Retina (tissue), 1 donor: ENCODE measurements around the gene EMC9.

Source experiments
- DNase-seq: peaks from one replicate; pipeline ENCODE4 v3.0.0-alpha.2; 2016

EMC9 gene

GRCh38 chr14:24146978-24147760 lies 5.8 kb upstream of the EMC9 start, which contains the start of gene RNF31:
TSS of gene RNF31 (plus strand) at chr14:24147498. CDS start at chr14:24147699, 201 bp downstream.
- peak; percentile 97 for DNase-seq

GRCh38 chr14:24146453-24146977 lies 5.1 kb upstream of the EMC9 start, which contains the start of gene PSME2:
TSS of gene PSME2 (minus strand) at chr14:24146610. CDS start at chr14:24146581, 29 bp downstream.
- DNase-seq = peak; percentile 95

GRCh38 chr14:24145690-24146452 lies 4.5 kb upstream of the EMC9 start:
- peak; percentile 74 for DNase-seq

GRCh38 chr14:24145219-24145618 lies 3.8 kb upstream of the EMC9 start:
- DNase-seq = no peak

GRCh38 chr14:24144451-24144850 lies 3.1 kb upstream of the EMC9 start:
- DNase-seq = no peak

GRCh38 chr14:24143511-24143910 lies 2.1 kb upstream of the EMC9 start:
- no peak for DNase-seq

GRCh38 chr14:24139272-24139934 lies 2.0 kb downstream of the EMC9 start:
- DNase-seq = no peak

- DNase-seq = no peak
These were observed 2.8 kb downstream of the EMC9 start for GRCh38 chr14:24138396-24139271.

GRCh38 chr14:24137529-24138395 lies 3.6 kb downstream of the EMC9 start:
- no peak for DNase-seq

GRCh38 chr14:24136684-24137528 lies 4.5 kb downstream of the EMC9 start:
- no peak for DNase-seq

GRCh38 chr14:24135834-24136683 lies 5.3 kb downstream of the EMC9 start, which contains the start of gene PSME1:
TSS of gene PSME1 (plus strand) at chr14:24136194. CDS start at chr14:24136263, 69 bp downstream.
- peak; percentile 85 for DNase-seq

- no peak for DNase-seq
These were observed 5.9 kb downstream of the EMC9 start for GRCh38 chr14:24135584-24135833.

GRCh38 chr14:24133735-24134134 lies 7.7 kb downstream of the EMC9 start:
- no peak for DNase-seq

GRCh38 chr14:24132976-24133375 lies 8.4 kb downstream of the EMC9 start:
- no peak for DNase-seq

- DNase-seq = no peak
These were observed 9.2 kb downstream of the EMC9 start for GRCh38 chr14:24132061-24132685.

GRCh38 chr14:24131549-24131966 lies 9.8 kb downstream of the EMC9 start:
- no peak for DNase-seq

- no peak for DNase-seq
These were observed 10.5 kb downstream of the EMC9 start for GRCh38 chr14:24130717-24131548.

GRCh38 chr14:24130380-24130716 lies 11.0 kb downstream of the EMC9 start, which contains the start of gene FITM1:
TSS of gene FITM1 (plus strand) at chr14:24130659. CDS start at chr14:24131564, 905 bp downstream.
- DNase-seq = no peak
